ENCODE data around the gene NPY4R.
"Not testable (repeated sequence)": the region's sequence is repeated elsewhere in the genome, so short reads cannot be mapped to it uniquely, and the experiment has no call there.

Gene NPY4R

DNA sequence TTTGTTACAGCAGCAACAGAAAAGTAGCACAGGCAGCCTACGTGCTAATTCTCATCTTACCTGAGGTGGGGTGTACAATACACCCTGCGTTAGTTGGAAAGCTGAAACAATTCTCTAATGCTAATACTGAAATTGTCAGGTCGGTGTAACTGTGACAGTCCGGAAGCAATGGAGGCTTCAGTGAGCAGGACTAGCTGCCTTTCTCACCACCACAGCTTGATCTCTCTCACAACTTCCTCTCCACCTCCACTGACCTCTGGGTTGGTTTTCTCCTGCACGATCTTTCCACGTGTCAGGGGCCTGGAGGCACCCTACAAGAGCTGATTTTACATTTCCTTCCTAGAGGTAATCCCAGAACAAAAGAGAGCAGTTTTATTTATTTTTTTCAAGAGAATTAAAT is 50.5 kb downstream of the NPY4R start:
- H3K9ac ChIP-seq (ENCODE audit: low read depth, low read length); H3K9me3 ChIP-seq (ENCODE audit: insufficient read depth, low read depth, low read length); H3K4me3 ChIP-seq (ENCODE audit: low read length); H3K36me3 ChIP-seq (ENCODE audit: insufficient read depth, low read length); H3K27ac ChIP-seq (ENCODE audit: low read depth, low read length); H3K27me3 ChIP-seq (ENCODE audit: insufficient read depth, low read length); H3K4me1 ChIP-seq (ENCODE audit: insufficient read depth, low read length): not testable (repeated sequence)
- WGBS = 95% methylated on average over 4 of the region's 6 CpGs

DNA sequence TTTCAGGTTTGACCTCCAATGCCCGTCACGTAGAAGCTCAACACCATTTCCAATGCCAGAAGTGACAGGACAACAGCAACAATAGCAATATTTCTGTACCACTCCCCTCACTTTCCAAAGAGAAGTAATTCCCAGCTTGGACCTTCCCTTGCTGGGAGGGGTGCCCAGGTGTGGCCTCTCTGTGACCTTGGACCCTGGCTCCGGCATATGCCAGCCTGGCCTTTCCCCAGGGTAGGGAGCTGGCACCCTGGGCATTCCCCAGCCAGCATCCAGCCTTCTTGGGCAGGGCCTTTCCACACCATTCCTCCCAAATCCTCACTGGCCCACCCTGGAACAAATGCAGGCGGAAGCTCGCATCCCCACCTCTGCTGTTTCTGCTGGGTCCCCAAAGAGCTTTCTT is 53.1 kb downstream of the NPY4R start:
- H3K36me3 ChIP-seq (ENCODE audit: insufficient read depth, low read length); H3K9ac ChIP-seq (ENCODE audit: low read depth, low read length); H3K9me3 ChIP-seq (ENCODE audit: insufficient read depth, low read depth, low read length); H3K4me3 ChIP-seq (ENCODE audit: low read length); H3K4me1 ChIP-seq (ENCODE audit: insufficient read depth, low read length); H3K27ac ChIP-seq (ENCODE audit: low read depth, low read length); H3K27me3 ChIP-seq (ENCODE audit: insufficient read depth, low read length): not testable (repeated sequence)
- WGBS = no CpG with 5 or more reads among the region's 5 CpGs

DNA sequence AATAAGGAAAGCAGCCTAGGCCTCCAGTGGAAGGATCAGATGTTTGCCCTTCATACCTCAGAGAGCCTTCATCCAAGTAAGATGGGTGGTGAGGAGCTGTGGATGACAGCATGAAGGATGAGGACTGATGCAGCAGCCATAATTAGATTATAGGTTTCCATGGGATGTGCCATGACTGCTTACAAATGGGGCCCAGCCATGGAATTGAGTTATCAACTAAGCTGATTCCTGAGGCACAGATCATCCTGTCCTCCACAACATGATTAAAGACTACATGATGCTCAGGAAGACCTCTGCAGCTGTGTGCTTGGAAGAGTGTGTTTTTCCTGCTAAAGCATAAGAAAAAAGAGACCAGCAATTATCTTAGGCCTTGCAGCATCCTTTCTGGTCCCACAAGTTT is 54.6 kb downstream of the NPY4R start:
- not testable (repeated sequence) for H3K9me3 ChIP-seq (ENCODE audit: insufficient read depth, low read depth, low read length); H3K4me3 ChIP-seq (ENCODE audit: low read length); H3K36me3 ChIP-seq (ENCODE audit: insufficient read depth, low read length); H3K27me3 ChIP-seq (ENCODE audit: insufficient read depth, low read length); H3K27ac ChIP-seq (ENCODE audit: low read depth, low read length); H3K9ac ChIP-seq (ENCODE audit: low read depth, low read length); H3K4me1 ChIP-seq (ENCODE audit: insufficient read depth, low read length)

Data from HUES64 (cell line).